Fibroblast of lung (primary cell): ENCODE data around the gene C1orf53. TPM values are rescaled to one million over a fixed set of nuclear protein-coding genes. Genes with fewer than 3 reads are reported as not detected.
"Not testable (repeated sequence)": the region's sequence is repeated elsewhere in the genome, so short reads cannot be mapped to it uniquely, and the experiment has no call there.

Source experiments
- DNase-seq, 2 donors: peaks; one replicate each; pipeline versions ENCODE4 v3.0.0 to v3.0.0-alpha.2; 2010; ENCODE audit warnings: low read depth in 2 of 2
- H2AFZ ChIP-seq: 2 replicates; pipeline ENCODE4 v1.5.1; 2012; ENCODE audit warnings: low read length, control low read depth, inconsistent platforms
- H3K27ac ChIP-seq: 2 replicates; pipeline ENCODE4 v1.5.1; 2011; ENCODE audit warnings: low read length, control low read depth; ENCODE audit not compliant: insufficient read depth
- H3K27me3 ChIP-seq: 2 replicates; pipeline ENCODE4 v1.5.1; 2011; ENCODE audit warnings: mild to moderate bottlenecking, low read length; ENCODE audit not compliant: control insufficient read depth, insufficient read depth
- H3K36me3 ChIP-seq: 2 replicates; pipeline ENCODE4 v1.5.1; 2011; ENCODE audit warnings: low read length; ENCODE audit not compliant: control insufficient read depth, insufficient read depth
- H3K4me1 ChIP-seq: 2 replicates; pipeline ENCODE4 v1.5.1; 2011; ENCODE audit warnings: low read length; ENCODE audit not compliant: control insufficient read depth, insufficient read depth; ENCODE audit errors: extremely low read depth
- H3K4me2 ChIP-seq: 2 replicates; pipeline ENCODE4 v1.5.1; 2011; ENCODE audit warnings: low read length, control low read depth; ENCODE audit not compliant: insufficient read depth; ENCODE audit errors: extremely low read depth
- H3K4me3 ChIP-seq, 4 experiments: fragments of 200-600 bp in 1 of 4; sonication (generic) in 1 of 4; replicated peaks in 1 of 4; 2 replicates each; pipeline ENCODE4 v1.5.1; 2011 to 2016; ENCODE audit warnings: low read length in 4 of 4, low read depth in 3 of 4, mild to moderate bottlenecking in 3 of 4, control low read depth in 2 of 4, inconsistent platforms in 1 of 4, mixed read lengths in 1 of 4; ENCODE audit not compliant: insufficient read depth in 1 of 4; ENCODE audit errors: control extremely low read depth in 1 of 4
- H3K79me2 ChIP-seq: 2 replicates; pipeline ENCODE4 v1.5.1; 2012; ENCODE audit warnings: mild to moderate bottlenecking, low read length, inconsistent platforms; ENCODE audit not compliant: control insufficient read depth, insufficient read depth
- H3K9ac ChIP-seq: 2 replicates; pipeline ENCODE4 v1.5.1; 2011; ENCODE audit warnings: mild to moderate bottlenecking, low read length, control low read depth; ENCODE audit not compliant: insufficient read depth
- H3K9me3 ChIP-seq: 2 replicates; pipeline ENCODE4 v1.5.1; 2012; ENCODE audit warnings: low read depth, low read length; ENCODE audit not compliant: control insufficient read depth, insufficient read depth
- H4K20me1 ChIP-seq: 2 replicates; pipeline ENCODE4 v1.5.1; 2011; ENCODE audit warnings: low read length; ENCODE audit not compliant: control insufficient read depth, insufficient read depth; ENCODE audit errors: extremely low read depth
- CTCF ChIP-seq, 2 donors: IDR thresholded peaks in 1 of 2; conservative IDR thresholded peaks in 1 of 2; 1 replicate in 1 of 2; 2 replicates in 1 of 2; pipeline ENCODE4 v1.5.1; 2011 to 2012; ENCODE audit warnings: low read length in 2 of 2, control low read depth in 1 of 2, inconsistent platforms in 1 of 2, low read depth in 1 of 2, mild to moderate bottlenecking in 1 of 2
- EZH2 ChIP-seq: IDR thresholded peaks from 2 replicates; pipeline ENCODE4 v1.5.1; 2012; ENCODE audit warnings: low read length, control low read depth, mild to moderate bottlenecking; ENCODE audit errors: missing control alignments
- polyA plus RNA-seq, 2 donors: library from polyadenylated mRNA; depleted of rRNA in 1 of 2; stranded (reverse) in 1 of 2; unstranded in 1 of 2; fragments of >200 nt; gene quantifications; 2 replicates each; pipeline ENCODE4 v1.2.1, GENCODE V29; 2011 to 2012; ENCODE audit warnings: missing spikeins in 1 of 2
- total RNA-seq: library from RNA; depleted of rRNA; stranded (reverse); fragments of >200 nt; gene quantifications from 2 replicates; pipeline ENCODE4 v1.2.1, GENCODE V29; 2014

The C1orf53 gene
- total and polyA plus RNA-seq, 2 donors (not counting 1 experiment from before 2014, with no cell fraction given), result 3.0 to 3.3 TPM

- Histone ChIP-seq H3K4me2 (no peak overlapping the region), H3K9ac (no peak overlapping the region), H3K27me3 (no peaks in the 10 kb centered on the region), H2AFZ (no peak overlapping the region), H4K20me1 (no peaks in the 10 kb centered on the region), H3K27ac (no peak overlapping the region), H3K4me1 (no peaks in the 10 kb centered on the region), H3K79me2 (no peaks in the 10 kb centered on the region), H3K4me3 (no peak overlapping the region), H3K36me3 (no peaks in the 10 kb centered on the region), H3K9me3 (no peaks in the 10 kb centered on the region)
- no peak for TF ChIP-seq CTCF (conservative IDR thresholded peaks at IDR 0.05 in 1 of 2, IDR thresholded peaks at IDR 0.05 in 1 of 2; ENCODE audit: low read depth in 1 of 2, low read length in 2 of 2)
- TF ChIP-seq EZH2, result no peak
- DNase-seq, result no peak
Observed at GRCh38 chr1:197937381-197937780, 35.0 kb downstream of the C1orf53 start.

- H3K27ac ChIP-seq, result no peak overlapping the region
- H3K4me2 ChIP-seq, result no peak overlapping the region
- no peak for DNase-seq
- H3K9ac ChIP-seq, result no peak overlapping the region
- no peaks in the 10 kb centered on the region for H3K27me3 ChIP-seq
- TF ChIP-seq EZH2 (no peak), CTCF (conservative IDR thresholded peaks at IDR 0.05 in 1 of 2, IDR thresholded peaks at IDR 0.05 in 1 of 2; ENCODE audit: low read depth in 1 of 2, low read length in 2 of 2) (no peak)
- H3K36me3 ChIP-seq, result no peaks in the 10 kb centered on the region
- no peaks in the 10 kb centered on the region for H3K79me2 ChIP-seq
- H3K4me3 ChIP-seq, result no peak overlapping the region
- no peaks in the 10 kb centered on the region for H3K9me3 ChIP-seq
- H2AFZ ChIP-seq, result no peak overlapping the region
- no peaks in the 10 kb centered on the region for H3K4me1 ChIP-seq
- H4K20me1 ChIP-seq, result no peaks in the 10 kb centered on the region
Observed at GRCh38 chr1:197937892-197938291, 35.5 kb downstream of the C1orf53 start.

GRCh38 chr1:197939159-197939980 lies 36.9 kb downstream of the C1orf53 start:
- H3K4me3 ChIP-seq, H3K9me3 ChIP-seq, H3K9ac ChIP-seq, H3K36me3 ChIP-seq, H3K4me1 ChIP-seq, H3K27ac ChIP-seq, H3K79me2 ChIP-seq, H3K27me3 ChIP-seq, H4K20me1 ChIP-seq, H2AFZ ChIP-seq, H3K4me2 ChIP-seq: not testable (repeated sequence)
- peak; percentile 54 to 67 for DNase-seq
